Right lobe of liver (tissue), 6 donors: ENCODE measurements around the gene OSBPL8. TPM values are rescaled to one million over a fixed set of nuclear protein-coding genes. Genes with fewer than 3 reads are reported as not detected.

ENCODE experiments used
- ATAC-seq, 4 donors: fragments of 200-7000 bp; cut with Tn5 transposase; one replicate each; pipeline ENCODE4 v1.9.1; 2020; ENCODE audit warnings: mild to moderate bottlenecking in 4 of 4, moderate library complexity in 4 of 4
- DNase-seq, 3 donors: peaks; one replicate each; pipeline ENCODE4 v3.0.0-alpha.2; 2020
- H3K27ac ChIP-seq, 3 donors: fragments of 200-600 bp; one replicate each; pipeline ENCODE4 v1.8.0; 2022
- H3K27me3 ChIP-seq, 2 donors: fragments of 200-600 bp; one replicate each; pipeline ENCODE4 v1.8.0; 2022
- H3K36me3 ChIP-seq, 4 donors: fragments of 200-600 bp; sonication (generic) in 1 of 4; one replicate each; pipeline versions ENCODE4 v1.5.1 to v1.8.0; 2017 to 2022; ENCODE audit warnings: control low read depth in 1 of 4
- H3K4me1 ChIP-seq, 4 donors: fragments of 200-600 bp; sonication (generic) in 1 of 4; one replicate each; pipeline versions ENCODE4 v1.5.1 to v1.8.0; 2017 to 2022; ENCODE audit warnings: control low read depth in 1 of 4
- H3K4me3 ChIP-seq, 3 donors: fragments of 200-600 bp; one replicate each; pipeline ENCODE4 v1.8.0; 2022
- H3K9me3 ChIP-seq, 4 donors: fragments of 200-600 bp; sonication (generic) in 1 of 4; one replicate each; pipeline versions ENCODE4 v1.5.1 to v1.8.0; 2017 to 2022; ENCODE audit warnings: control low read depth in 1 of 4
- POLR2A ChIP-seq: fragments of 450-650 bp; IDR thresholded peaks from one replicate; pipeline ENCODE4 v1.6.1; 2017; ENCODE audit warnings: antibody characterized with exemption, mild to moderate bottlenecking
- WGBS: methylation state at CpG from one replicate; pipeline ENCODE4 v1.1.6; 2018; ENCODE audit warnings: low coverage, low lambda C conversion rate; ENCODE audit not compliant: insufficient coverage; ENCODE audit errors: missing lambda C conversion rate; 5-methylcytosine and 5-hydroxymethylcytosine counted together
- intact Hi-C, 2 donors: fragments of 100-400 bp; cut with DNase I; formaldehyde crosslinking; loops; one replicate each; pipeline versions ENCODE4 v1.11.2 to v1.14.1; 2022
- total RNA-seq, 6 experiments: library from RNA; depleted of rRNA in 2 of 6; stranded (reverse); fragments of >200 nt in 2 of 6; fragmentation: NEBNext Ultra II Directional in 3 of 6; extraction: Animal tissue kit (Norgen Biotek cat#: 25700) in 3 of 6; gene quantifications; one replicate each; pipeline versions ENCODE4 v1.1.0 to v1.2.4, GENCODE V29; 2016 to 2023
- TF ChIP-seq, protein P1 (sequence below), 4 donors: fragments of 200-600 bp in 3 of 4; fragments of 450-650 bp in 1 of 4; IDR thresholded peaks; one replicate each; pipeline versions ENCODE4 v1.5.1 to v1.8.0; 2016 to 2022; ENCODE audit warnings: antibody characterized with exemption in 4 of 4, mild to moderate bottlenecking in 2 of 4
- donor health status: DM: no; HTN: yes; CAD: no.
- donor health status: DM: no; HTN: no; CAD: no.
- donor health status: DM: no; HTN: no; CAD: no.
- donor health status: DM: no; HTN: yes; CAD: no.
- donor health status: DM: no; HTN: yes; CAD: no.

The OSBPL8 gene
- total RNA-seq, 6 experiments from 2014 or later, result 20.2 to 29.1 (median 24.2) TPM

GRCh38 chr12:76532520-76532919 lies 27.1 kb downstream of the OSBPL8 start:
- intact Hi-C loops, result no loop called here
- Histone ChIP-seq H3K27ac (no peak overlapping the region), H3K9me3 (no peaks in the 10 kb centered on the region), H3K4me3 (no peak overlapping the region), H3K4me1 (peaks cover 0 to 13% (median 2%) of the 10 kb centered on the region in 4 donors), H3K27me3 (no peaks in the 10 kb centered on the region), H3K36me3 (no peaks in the 10 kb centered on the region)
- no peak for ATAC-seq
- TF ChIP-seq POLR2A, result no peak
- 88% methylated on average over 3 of the region's 4 CpGs for WGBS
- no peak for DNase-seq

DNA sequence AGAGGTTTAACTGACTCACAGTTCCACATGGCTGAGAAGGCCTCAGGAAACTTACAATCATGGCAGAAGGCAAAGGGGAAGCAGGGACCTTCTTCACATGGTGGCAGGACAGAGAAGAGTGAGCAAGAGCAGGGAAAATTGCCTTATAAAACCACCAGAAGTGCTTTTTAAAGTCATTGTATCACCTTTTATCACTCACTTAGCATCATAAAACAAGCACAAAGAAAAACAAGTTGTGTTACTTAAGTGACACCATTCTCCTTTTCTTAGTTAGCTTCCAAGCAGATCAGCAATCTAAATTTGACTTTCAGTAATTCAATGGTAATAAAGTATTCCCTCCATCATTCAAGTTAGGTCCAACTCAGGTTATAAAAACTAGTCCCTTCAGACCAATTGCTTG lies 28.5 kb downstream of the OSBPL8 start:
- Histone ChIP-seq H3K36me3 (no peaks in the 10 kb centered on the region), H3K27ac (no peak overlapping the region), H3K4me1 (peaks cover 0 to 13% (median 2%) of the 10 kb centered on the region in 4 donors), H3K27me3 (no peaks in the 10 kb centered on the region), H3K4me3 (no peak overlapping the region), H3K9me3 (no peaks in the 10 kb centered on the region)
- intact Hi-C loops, result no loop called here
- ATAC-seq (no peak), DNase-seq (no peak)
- no peak for TF ChIP-seq POLR2A
- TF ChIP-seq, protein P1, sequence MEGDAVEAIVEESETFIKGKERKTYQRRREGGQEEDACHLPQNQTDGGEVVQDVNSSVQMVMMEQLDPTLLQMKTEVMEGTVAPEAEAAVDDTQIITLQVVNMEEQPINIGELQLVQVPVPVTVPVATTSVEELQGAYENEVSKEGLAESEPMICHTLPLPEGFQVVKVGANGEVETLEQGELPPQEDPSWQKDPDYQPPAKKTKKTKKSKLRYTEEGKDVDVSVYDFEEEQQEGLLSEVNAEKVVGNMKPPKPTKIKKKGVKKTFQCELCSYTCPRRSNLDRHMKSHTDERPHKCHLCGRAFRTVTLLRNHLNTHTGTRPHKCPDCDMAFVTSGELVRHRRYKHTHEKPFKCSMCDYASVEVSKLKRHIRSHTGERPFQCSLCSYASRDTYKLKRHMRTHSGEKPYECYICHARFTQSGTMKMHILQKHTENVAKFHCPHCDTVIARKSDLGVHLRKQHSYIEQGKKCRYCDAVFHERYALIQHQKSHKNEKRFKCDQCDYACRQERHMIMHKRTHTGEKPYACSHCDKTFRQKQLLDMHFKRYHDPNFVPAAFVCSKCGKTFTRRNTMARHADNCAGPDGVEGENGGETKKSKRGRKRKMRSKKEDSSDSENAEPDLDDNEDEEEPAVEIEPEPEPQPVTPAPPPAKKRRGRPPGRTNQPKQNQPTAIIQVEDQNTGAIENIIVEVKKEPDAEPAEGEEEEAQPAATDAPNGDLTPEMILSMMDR (IDR thresholded peaks at IDR 0.05), result no peak

GRCh38 chr12:76530516-76530915 lies 29.1 kb downstream of the OSBPL8 start:
- no peak overlapping the region for H3K27ac ChIP-seq
- H3K4me3 ChIP-seq, result no peak overlapping the region
- intact Hi-C loops, result no loop called here
- ATAC-seq (no peak), DNase-seq (no peak)
- H3K9me3 ChIP-seq, result no peaks in the 10 kb centered on the region
- WGBS, result 75% methylated on average over 1 of the region's 1 CpG
- no peaks in the 10 kb centered on the region for H3K27me3 ChIP-seq
- no peaks in the 10 kb centered on the region for H3K36me3 ChIP-seq
- H3K4me1 ChIP-seq, result peaks cover 0 to 13% (median 2%) of the 10 kb centered on the region in 4 donors
- TF ChIP-seq POLR2A, result no peak
- TF ChIP-seq, protein P1 (IDR thresholded peaks at IDR 0.05), result no peak

GRCh38 chr12:76529226-76529918 lies 30.2 kb downstream of the OSBPL8 start:
- no peaks in the 10 kb centered on the region for H3K36me3 ChIP-seq
- H3K27ac ChIP-seq, result no peak overlapping the region
- ATAC-seq (peak; percentile 88 to 93 (median 91)), DNase-seq (no peak)
- no peaks in the 10 kb centered on the region for H3K9me3 ChIP-seq
- WGBS, result 32% methylated on average over 4 of the region's 4 CpGs
- peaks cover 0 to 13% (median 2%) of the 10 kb centered on the region in 4 donors for H3K4me1 ChIP-seq
- H3K27me3 ChIP-seq, result no peaks in the 10 kb centered on the region
- intact Hi-C loops, result no loop called here
- TF ChIP-seq POLR2A, result no peak
- TF ChIP-seq, protein P1 (IDR thresholded peaks at IDR 0.05), result no peak
- no peak overlapping the region for H3K4me3 ChIP-seq

DNA sequence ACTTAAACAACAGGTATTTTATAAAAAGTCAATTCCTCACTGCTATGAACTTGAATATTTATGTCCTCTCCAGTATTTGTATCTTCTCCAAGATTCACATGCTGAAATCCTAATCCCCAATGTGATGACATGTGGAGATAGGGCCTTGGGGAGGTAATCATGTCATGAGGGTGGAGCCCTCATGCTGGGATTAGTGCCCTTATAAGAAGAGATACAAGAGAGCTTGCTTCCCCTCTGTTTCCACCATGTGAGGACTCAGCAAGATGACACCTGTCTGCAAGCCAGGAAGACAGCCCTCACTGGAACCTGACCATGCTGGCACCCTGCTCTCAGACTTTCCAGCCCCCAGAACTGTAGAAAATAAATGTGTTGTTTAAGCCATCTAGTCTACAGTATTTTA lies 36.2 kb downstream of the OSBPL8 start:
- DNase-seq (no peak), ATAC-seq (no peak)
- no peaks in the 10 kb centered on the region for H3K27me3 ChIP-seq
- TF ChIP-seq, protein P1 (IDR thresholded peaks at IDR 0.05), result no peak
- TF ChIP-seq POLR2A, result no peak
- no peak overlapping the region for H3K4me3 ChIP-seq
- intact Hi-C loops, result no loop called here
- H3K9me3 ChIP-seq, result no peaks in the 10 kb centered on the region
- H3K36me3 ChIP-seq, result no peaks in the 10 kb centered on the region
- H3K4me1 ChIP-seq, result no peaks in the 10 kb centered on the region
- H3K27ac ChIP-seq, result no peak overlapping the region
